HG03565 (cell line): ENCODE measurements around the gene E2F2.

ENCODE experiments used
- ATAC-seq: cut with Tn5 transposase; IDR thresholded peaks from one replicate; pipeline ENCODE4 v1.9.1; 2021; ENCODE audit warnings: mild to moderate bottlenecking, moderate library complexity; ENCODE audit not compliant: unreplicated experiment

The E2F2 gene

GRCh38 chr1:23470282-23471070, 60.6 kb downstream of the E2F2 start:
- ATAC-seq: no peak

GRCh38 chr1:23469372-23469982, 61.6 kb downstream of the E2F2 start:
- no peak for ATAC-seq

- ATAC-seq: no peak
These were observed 64.5 kb downstream of the E2F2 start for GRCh38 chr1:23466423-23466989.

- ATAC-seq: no peak
These were observed 67.7 kb downstream of the E2F2 start for GRCh38 chr1:23463286-23463685.

- no peak for ATAC-seq
These were observed 68.3 kb downstream of the E2F2 start for GRCh38 chr1:23462766-23463165.

GRCh38 chr1:23461050-23461449, 70.0 kb downstream of the E2F2 start:
- ATAC-seq: no peak

GRCh38 chr1:23460519-23460918, 70.5 kb downstream of the E2F2 start:
- ATAC-seq: no peak

GRCh38 chr1:23459338-23459757, 71.7 kb downstream of the E2F2 start:
- no peak for ATAC-seq
